Measurements from ENCODE around the gene BANP. TPM values are rescaled to one million over a fixed set of nuclear protein-coding genes. Genes with fewer than 3 reads are reported as not detected.
"Not testable (repeated sequence)": the region's sequence is repeated elsewhere in the genome, so short reads cannot be mapped to it uniquely, and the experiment has no call there.

Gene BANP
- total RNA-seq, 2 experiments from 2014 or later = 39.6 to 58.0 TPM

DNA sequence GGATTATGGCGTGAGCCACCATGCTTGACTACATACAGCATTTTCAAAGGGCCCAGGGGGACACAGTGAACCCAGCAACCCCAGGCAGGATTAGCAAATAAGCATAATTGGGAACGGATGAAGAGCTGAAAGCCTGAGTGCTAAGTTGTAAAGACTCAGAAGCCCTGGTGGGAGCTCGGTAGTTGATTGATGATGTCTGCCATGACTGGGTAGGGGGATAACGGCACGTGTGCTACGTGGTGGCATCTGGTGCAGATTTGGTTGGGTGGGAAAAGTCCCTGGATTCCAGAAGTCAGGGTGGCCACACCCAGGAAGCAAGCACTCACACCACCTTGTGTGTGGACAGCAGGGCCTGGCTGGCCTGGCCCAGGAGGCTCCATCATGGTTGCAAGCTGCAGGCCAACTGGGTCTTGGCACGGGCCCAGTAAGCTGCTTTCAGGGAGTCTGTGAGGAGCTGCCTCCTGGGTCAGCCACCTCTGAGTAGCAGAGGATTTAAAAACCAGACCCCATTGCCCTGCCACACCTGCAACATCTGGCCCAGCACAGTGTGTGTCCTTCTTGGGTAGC lies 154.4 kb downstream of the BANP start:
- H4K20me1 ChIP-seq (ENCODE audit: insufficient read depth, low read length); POLR2A ChIA-PET; DNase-seq (ENCODE audit: low spot score); CTCF ChIA-PET (ENCODE audit: unreplicated experiment); H3K4me2 ChIP-seq (ENCODE audit: low read length); H3K9me3 ChIP-seq (ENCODE audit: low read length); H3K4me3 ChIP-seq (ENCODE audit: low read depth, low read length, poor library complexity, severe bottlenecking); H3K9me2 ChIP-seq (ENCODE audit: insufficient read depth, low read length); H2AFZ ChIP-seq (ENCODE audit: low read length); H3K36me3 ChIP-seq (ENCODE audit: insufficient read depth, low read length); intact Hi-C loops (cut with micrococcal nuclease; ENCODE audit: unreplicated experiment); H3K4me1 ChIP-seq (ENCODE audit: insufficient read depth, low read length, poor library complexity, severe bottlenecking); H3K79me2 ChIP-seq (ENCODE audit: insufficient read depth, low read depth, low read length); H3K27ac ChIP-seq (ENCODE audit: low read depth, low read length, poor library complexity, severe bottlenecking); BruUV-seq (replicated peaks): not testable (repeated sequence)

DNA sequence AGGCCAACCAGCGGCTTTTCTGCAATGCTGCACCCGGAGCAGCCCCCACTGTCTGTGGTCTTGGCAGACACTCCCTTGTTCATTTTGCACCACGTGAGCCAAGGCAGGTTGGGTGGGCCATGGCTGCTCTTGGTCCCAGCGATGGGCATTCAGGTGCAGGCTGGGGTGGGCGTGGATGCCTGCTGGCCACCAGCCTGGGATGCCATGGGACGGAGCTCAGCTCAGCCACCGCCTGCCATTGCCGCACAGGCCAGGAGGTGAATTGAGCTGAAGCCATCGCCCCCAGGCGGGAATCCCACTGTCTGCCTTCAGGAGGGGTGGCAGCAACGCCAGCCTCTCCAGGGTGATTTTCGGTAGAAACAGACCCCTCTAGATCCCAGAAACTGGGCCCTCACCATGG lies 155.3 kb downstream of the BANP start:
- H2AFZ ChIP-seq (ENCODE audit: low read length); H3K9me2 ChIP-seq (ENCODE audit: insufficient read depth, low read length); H3K4me1 ChIP-seq (ENCODE audit: insufficient read depth, low read length, poor library complexity, severe bottlenecking); H3K9me3 ChIP-seq (ENCODE audit: low read length); H4K20me1 ChIP-seq (ENCODE audit: insufficient read depth, low read length); CTCF ChIA-PET (ENCODE audit: unreplicated experiment); POLR2A ChIA-PET; BruUV-seq (replicated peaks); DNase-seq (ENCODE audit: low spot score); H3K4me3 ChIP-seq (ENCODE audit: low read depth, low read length, poor library complexity, severe bottlenecking); H3K4me2 ChIP-seq (ENCODE audit: low read length); intact Hi-C loops (cut with micrococcal nuclease; ENCODE audit: unreplicated experiment); H3K27ac ChIP-seq (ENCODE audit: low read depth, low read length, poor library complexity, severe bottlenecking); H3K36me3 ChIP-seq (ENCODE audit: insufficient read depth, low read length); H3K79me2 ChIP-seq (ENCODE audit: insufficient read depth, low read depth, low read length): not testable (repeated sequence)

DNA sequence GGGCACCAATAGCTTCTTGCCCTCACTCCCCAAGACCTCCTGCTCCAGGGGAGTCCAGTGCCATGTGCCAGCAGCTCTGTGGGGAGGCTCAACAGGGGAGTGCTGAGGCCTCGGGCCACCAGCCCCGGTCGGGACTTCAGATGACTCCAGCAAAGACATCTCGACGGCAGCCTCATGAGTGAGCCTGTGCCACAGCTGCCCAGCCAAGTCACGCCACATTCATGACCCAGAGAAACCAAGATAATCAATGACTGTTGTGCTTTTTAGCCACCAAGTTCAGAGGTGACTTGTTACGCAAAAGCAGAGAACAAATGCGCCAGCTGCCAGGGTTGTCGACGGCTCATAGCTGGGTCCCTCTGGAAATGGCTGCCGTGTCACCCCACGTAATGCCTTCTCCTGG lies 157.5 kb downstream of the BANP start:
- CTCF ChIA-PET (ENCODE audit: unreplicated experiment) = no interaction called here
- no TSS peak for BruUV-seq (replicated peaks)

DNA sequence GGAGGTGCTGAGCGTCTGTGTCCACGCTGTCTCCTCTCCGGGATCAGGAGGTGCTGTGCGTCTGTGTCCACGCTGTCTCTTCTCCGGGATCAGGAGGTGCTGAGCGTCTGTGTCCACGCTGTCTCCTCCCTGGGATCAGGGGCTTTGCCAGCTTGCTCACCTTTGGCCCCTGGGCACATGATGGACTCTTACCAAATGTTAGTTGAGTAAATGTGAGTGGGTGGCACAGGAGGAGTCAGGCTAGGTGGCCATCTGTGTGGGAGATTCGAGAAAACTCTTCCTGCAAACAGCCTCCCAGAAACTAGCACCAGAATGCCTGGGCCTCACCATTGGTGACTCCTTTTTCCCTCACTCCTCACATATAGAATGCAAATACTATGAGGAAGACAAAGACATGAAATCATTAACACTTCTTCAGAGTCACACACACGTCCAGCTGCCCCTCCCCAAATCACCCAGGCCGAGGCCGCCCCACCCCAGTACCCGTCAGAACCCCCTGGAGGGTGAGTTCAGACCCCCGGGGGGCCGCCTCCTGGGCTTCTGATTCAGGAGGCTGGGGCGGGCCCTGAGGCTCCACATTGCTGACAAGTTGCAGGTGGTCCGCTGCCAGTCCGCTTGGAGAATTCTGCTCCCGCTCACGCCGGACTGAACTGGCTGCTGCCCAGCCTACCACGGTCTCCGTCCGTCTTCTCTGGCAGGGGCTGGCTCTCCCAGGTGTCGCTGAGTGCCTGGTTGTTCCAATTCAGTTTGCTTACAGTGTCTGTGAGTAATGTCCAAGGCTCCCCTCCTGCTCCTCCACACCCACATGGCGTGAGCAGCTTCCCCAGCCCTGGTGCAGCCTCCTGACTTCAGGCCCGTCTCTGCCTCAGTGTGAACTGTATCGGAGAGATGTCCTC lies 158.7 kb downstream of the BANP start:
- H2AFZ ChIP-seq (ENCODE audit: low read length); H4K20me1 ChIP-seq (ENCODE audit: insufficient read depth, low read length); H3K4me1 ChIP-seq (ENCODE audit: insufficient read depth, low read length, poor library complexity, severe bottlenecking); H3K79me2 ChIP-seq (ENCODE audit: insufficient read depth, low read depth, low read length); H3K4me3 ChIP-seq (ENCODE audit: low read depth, low read length, poor library complexity, severe bottlenecking); H3K9me3 ChIP-seq (ENCODE audit: low read length); intact Hi-C loops (cut with micrococcal nuclease; ENCODE audit: unreplicated experiment); H3K36me3 ChIP-seq (ENCODE audit: insufficient read depth, low read length); H3K9me2 ChIP-seq (ENCODE audit: insufficient read depth, low read length); H3K4me2 ChIP-seq (ENCODE audit: low read length); H3K27ac ChIP-seq (ENCODE audit: low read depth, low read length, poor library complexity, severe bottlenecking); DNase-seq (ENCODE audit: low spot score); BruUV-seq (replicated peaks); POLR2A ChIA-PET; CTCF ChIA-PET (ENCODE audit: unreplicated experiment): not testable (repeated sequence)

More for the DNA sequence above, 157.5 kb downstream of the BANP start:
- H3K9me3 ChIP-seq (ENCODE audit: low read length) = no peaks in the 10 kb centered on the region
- H3K4me3 ChIP-seq (ENCODE audit: low read depth, low read length, poor library complexity, severe bottlenecking) = no peak overlapping the region
- no peaks in the 10 kb centered on the region for H3K4me1 ChIP-seq (ENCODE audit: insufficient read depth, low read length, poor library complexity, severe bottlenecking)
- no peak for DNase-seq (ENCODE audit: low spot score)
- intact Hi-C loops (cut with micrococcal nuclease; ENCODE audit: unreplicated experiment) = no loop called here
- H2AFZ ChIP-seq (ENCODE audit: low read length) = no peak overlapping the region
- no peaks in the 10 kb centered on the region for H4K20me1 ChIP-seq (ENCODE audit: insufficient read depth, low read length)
- no peak overlapping the region for H3K27ac ChIP-seq (ENCODE audit: low read depth, low read length, poor library complexity, severe bottlenecking)
- TF ChIP-seq, protein P1, sequence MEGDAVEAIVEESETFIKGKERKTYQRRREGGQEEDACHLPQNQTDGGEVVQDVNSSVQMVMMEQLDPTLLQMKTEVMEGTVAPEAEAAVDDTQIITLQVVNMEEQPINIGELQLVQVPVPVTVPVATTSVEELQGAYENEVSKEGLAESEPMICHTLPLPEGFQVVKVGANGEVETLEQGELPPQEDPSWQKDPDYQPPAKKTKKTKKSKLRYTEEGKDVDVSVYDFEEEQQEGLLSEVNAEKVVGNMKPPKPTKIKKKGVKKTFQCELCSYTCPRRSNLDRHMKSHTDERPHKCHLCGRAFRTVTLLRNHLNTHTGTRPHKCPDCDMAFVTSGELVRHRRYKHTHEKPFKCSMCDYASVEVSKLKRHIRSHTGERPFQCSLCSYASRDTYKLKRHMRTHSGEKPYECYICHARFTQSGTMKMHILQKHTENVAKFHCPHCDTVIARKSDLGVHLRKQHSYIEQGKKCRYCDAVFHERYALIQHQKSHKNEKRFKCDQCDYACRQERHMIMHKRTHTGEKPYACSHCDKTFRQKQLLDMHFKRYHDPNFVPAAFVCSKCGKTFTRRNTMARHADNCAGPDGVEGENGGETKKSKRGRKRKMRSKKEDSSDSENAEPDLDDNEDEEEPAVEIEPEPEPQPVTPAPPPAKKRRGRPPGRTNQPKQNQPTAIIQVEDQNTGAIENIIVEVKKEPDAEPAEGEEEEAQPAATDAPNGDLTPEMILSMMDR (conservative IDR thresholded peaks at IDR 0.05; ENCODE audit: low read length) = no peak
- no peak for TF ChIP-seq EZH2phosphoT487 (IDR thresholded peaks at IDR 0.05; ENCODE audit: borderline replicate concordance, low read depth, low read length)
- H3K36me3 ChIP-seq (ENCODE audit: insufficient read depth, low read length) = no peaks in the 10 kb centered on the region
- H3K9me2 ChIP-seq (ENCODE audit: insufficient read depth, low read length) = no peaks in the 10 kb centered on the region
- POLR2A ChIA-PET = no interaction called here
- H3K4me2 ChIP-seq (ENCODE audit: low read length) = no peak overlapping the region
- H3K79me2 ChIP-seq (ENCODE audit: insufficient read depth, low read depth, low read length) = no peaks in the 10 kb centered on the region

DNA sequence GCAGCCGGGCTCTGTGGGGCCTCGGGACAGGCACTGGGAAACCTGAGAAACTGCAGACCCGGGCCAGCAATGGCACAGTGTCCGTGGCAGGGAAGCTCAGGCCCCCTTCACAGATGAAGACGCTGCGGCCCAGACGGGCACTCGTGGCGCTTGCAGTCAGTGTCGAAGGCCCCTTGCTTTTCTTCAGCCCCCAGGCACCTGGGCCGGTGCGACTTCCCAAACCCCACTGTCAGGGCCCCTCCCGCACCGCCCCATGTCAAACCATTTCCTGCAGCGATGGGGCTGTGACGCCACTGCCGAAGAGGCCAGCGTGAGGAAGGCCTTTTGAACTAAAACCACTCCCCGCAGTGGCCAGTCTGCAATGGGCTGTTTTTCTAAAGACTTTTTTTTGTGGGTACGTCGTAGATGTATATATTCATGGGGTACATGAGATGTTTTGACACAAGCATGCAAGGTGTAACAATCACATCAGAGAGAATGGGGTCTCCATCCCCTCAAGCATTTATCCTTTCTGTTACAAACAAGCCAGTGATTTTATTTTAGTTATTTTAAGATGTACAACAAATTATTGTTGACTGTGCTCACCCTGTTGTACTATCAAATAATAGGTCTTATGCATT lies 159.8 kb downstream of the BANP start:
- CTCF ChIA-PET (ENCODE audit: unreplicated experiment); H3K27ac ChIP-seq (ENCODE audit: low read depth, low read length, poor library complexity, severe bottlenecking); H3K79me2 ChIP-seq (ENCODE audit: insufficient read depth, low read depth, low read length); POLR2A ChIA-PET; H3K9me3 ChIP-seq (ENCODE audit: low read length); H3K36me3 ChIP-seq (ENCODE audit: insufficient read depth, low read length); H3K9me2 ChIP-seq (ENCODE audit: insufficient read depth, low read length); intact Hi-C loops (cut with micrococcal nuclease; ENCODE audit: unreplicated experiment); H3K4me3 ChIP-seq (ENCODE audit: low read depth, low read length, poor library complexity, severe bottlenecking); H2AFZ ChIP-seq (ENCODE audit: low read length); H3K4me2 ChIP-seq (ENCODE audit: low read length); BruUV-seq (replicated peaks); H4K20me1 ChIP-seq (ENCODE audit: insufficient read depth, low read length); DNase-seq (ENCODE audit: low spot score); H3K4me1 ChIP-seq (ENCODE audit: insufficient read depth, low read length, poor library complexity, severe bottlenecking): not testable (repeated sequence)
